NCI-H128 (cell line): ENCODE data around the gene VGF.

Experiments used
- DNase-seq: peaks from one replicate; lab custom pipeline; 2025; ENCODE audit not compliant: unreplicated experiment; lab: John Stamatoyannopoulos, UW

VGF gene

DNA sequence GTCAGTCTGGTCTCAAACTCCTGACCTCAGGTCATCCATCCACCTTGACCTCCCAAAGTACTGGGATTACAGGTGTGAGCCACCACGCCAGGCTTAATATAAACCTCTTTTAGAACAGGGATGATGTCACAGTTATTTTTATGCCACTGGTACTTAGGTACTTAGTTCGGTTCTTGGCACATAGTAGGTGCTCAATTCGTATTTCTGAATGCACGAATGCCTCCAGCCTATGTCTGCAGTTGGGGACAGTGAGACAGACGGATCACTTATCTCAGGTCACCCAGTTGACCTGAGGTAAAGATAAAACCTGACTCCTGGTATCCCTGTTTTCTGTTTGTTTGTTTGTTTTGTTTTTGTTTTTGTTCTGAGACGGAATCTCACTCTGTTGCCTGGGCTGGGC, 20.8 kb upstream of the VGF start:
- no peak for DNase-seq

DNA sequence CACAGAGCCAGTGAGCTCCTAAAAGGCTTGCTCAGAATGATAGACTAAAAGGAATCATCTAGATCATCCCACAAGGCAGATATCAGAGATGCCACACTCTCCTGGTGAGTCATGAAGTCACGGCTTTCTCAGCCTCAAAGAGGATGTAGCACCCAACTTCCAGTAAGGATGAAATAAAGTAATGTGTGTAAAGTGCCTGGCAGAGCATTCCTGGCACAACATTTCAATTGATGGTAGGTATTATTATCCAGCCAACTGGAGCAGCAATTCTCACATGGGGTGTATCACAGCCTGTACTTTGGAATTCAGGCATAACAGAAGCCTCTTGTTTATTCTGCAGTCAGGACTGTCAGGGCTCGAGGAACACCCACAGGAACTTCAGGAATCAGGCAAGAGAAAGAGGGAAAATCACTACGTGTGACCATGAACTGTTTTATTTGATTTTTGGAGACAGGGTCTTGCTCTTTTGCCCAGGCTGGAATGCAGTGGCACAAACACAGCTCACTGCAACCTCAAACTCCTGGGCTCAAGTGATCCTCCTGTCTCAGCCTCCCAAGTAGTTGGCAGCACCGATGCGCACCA, 20.0 kb upstream of the VGF start:
- no peak for DNase-seq

DNA sequence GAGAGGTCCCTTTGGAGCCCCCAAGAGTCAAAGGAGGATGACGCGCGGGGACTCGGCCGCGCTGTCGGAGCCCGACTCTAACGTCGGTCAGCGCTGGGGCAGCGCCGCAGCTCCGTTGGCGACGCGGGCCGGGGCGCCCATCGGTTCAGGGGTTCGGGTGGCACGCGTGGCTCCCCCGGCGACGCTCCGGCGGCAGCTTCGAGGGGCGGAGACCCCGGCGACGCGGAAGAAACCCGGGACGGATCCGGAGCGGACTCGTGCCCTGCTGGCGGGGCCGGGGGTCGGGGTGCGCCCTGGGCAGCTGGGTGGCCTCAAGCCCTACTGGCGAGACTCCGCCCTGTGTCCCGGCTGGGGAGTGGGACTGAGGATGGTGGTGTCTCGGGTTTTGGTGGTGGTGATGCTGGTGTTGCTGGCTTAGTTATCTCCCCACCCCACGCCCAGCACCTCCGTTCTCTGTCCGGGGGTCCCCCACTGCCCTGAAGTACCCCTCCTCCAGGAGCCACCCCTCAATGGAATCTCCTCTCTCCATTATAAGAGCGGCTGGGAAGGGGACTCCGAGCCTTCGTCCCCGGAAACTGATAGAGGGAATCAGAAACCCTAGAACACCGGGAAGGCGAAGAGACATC, 14.9 kb upstream of the VGF start, which contains the start of gene NAT16:
NAT16 (minus strand) TSS at position 164 of the 626 bp plus-strand sequence. CDS start 5,486 bp downstream, outside the sequence.
- no peak for DNase-seq

DNA sequence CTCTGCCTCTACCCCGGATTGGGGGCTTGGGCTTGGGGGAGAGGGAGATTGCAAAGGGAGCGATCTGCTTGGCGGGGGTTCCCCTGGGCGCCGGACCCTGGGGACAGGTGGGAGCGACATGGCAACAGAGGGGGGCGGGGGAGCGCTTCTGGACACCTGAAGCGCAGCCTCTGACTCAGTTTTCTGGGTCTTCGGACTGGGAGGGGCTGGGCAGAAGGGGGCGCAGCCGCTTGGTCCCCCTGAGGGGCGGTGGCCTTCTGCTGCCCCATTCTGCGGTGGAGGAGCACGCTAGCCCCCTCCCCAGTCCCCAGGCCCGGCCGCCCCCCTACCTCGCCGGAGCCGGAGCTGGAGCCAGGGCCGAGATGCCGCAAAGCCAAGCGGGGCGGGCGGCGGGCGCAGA, 14.3 kb upstream of the VGF start:
- no peak for DNase-seq

DNA sequence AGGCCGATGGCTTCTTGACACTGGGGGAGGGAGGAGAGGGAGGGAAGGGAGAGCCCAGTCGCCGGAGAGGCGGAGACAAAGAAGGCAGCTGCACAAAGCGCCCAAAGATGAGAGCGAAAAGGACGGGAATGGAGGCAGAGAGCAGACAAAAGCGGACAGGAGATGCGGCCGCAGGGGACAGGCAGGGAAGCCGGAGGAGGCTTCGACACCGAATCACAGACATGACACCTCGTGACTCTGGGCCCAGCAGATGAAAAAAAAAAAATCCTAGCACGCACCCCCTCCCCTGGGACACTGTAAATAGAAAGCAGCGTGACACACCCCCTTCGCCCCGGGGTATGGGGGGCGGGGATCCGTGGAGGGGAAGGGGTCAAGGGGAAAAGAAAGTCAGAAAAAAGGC, 13.7 kb upstream of the VGF start:
- DNase-seq = no peak

DNA sequence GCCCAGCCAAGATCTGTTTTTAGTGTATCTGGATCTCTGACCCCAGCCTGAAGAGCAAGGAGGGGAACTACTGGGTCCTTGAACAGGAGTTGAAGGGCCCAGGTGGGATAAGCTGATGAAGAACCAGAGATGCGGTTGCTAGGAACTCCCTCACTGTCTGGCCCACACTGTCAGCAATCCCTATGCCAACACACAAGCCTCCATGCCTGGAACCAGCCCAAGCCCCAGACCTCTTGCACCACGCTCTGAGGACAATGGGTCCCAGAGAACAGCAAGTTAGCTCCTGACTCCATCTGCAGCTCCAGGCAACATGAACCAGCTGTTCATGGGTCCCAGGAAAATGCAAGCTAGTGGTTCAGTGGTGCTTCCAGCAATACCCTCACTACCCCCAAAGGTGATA, 12.3 kb upstream of the VGF start:
- no peak for DNase-seq

DNA sequence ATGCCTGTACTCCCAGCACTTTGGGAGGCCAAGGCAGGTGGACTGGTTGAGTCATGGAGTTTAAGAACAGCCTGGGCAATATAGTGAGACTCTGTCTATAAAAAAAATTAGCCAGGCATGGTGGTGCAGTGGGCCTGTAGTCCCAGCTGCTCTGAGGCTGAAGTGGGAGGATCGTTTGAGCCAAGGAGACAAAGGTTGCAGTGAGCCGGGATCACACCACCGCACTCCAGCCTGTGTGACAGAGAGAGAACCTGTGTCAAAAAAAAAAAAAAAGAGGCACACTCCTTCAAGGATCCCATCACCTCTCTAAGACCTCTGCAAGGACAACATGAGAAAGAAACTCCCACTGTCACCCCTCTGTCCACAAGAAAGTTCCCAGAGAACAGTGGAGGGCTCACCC, 10.3 kb upstream of the VGF start:
- no peak for DNase-seq

DNA sequence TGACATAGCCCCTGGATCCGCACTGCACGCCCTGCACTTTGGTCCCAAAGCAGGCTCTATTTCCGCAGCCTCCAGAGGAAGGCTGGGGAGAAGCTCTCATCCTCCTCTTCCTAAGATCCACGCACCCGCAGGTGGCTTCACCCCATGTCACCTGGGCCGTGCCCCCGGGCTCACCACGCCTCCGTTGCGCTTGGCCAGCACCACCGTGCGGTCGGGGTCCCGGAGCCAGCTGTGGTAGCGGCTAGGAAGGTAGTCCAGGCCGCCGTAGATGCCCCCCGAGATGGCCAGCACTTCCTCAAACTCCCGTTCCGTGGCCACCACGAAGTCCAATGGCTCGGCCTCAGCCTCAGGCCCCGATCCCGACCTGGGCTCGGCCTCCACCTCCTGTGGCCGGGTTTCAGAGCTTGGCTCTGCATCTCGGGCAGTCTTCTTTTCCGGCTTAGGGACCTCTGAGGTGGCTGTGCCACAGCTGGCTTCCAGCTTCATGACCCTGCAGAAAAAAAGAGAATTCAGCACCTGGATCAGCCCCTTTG, 9.0 kb upstream of the VGF start:
- no peak for DNase-seq

DNA sequence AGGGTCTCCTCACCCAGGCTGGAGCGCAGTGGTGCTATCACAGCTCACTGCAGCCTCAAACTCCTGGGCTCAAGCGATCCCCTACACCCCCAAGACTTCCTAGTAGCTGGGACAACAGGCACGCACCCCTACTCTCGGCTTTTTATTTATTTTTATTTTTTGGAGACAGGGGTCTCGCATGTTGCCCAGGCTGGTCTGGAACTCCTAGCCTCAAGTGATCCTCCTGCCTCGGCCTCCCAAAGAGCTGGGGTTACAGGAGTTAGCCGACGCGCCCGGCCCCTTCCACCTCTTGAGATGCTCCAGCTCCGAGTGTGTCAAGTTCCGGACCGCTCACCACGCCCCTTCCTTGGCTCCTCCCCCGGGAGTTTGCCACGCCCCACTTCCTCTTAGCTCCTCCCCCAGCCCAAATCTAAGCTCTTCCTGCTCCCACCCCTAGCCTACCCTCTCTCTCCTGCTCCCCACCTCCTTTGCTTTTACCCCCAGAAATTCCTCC, 8.4 kb upstream of the VGF start:
- DNase-seq = no peak

DNA sequence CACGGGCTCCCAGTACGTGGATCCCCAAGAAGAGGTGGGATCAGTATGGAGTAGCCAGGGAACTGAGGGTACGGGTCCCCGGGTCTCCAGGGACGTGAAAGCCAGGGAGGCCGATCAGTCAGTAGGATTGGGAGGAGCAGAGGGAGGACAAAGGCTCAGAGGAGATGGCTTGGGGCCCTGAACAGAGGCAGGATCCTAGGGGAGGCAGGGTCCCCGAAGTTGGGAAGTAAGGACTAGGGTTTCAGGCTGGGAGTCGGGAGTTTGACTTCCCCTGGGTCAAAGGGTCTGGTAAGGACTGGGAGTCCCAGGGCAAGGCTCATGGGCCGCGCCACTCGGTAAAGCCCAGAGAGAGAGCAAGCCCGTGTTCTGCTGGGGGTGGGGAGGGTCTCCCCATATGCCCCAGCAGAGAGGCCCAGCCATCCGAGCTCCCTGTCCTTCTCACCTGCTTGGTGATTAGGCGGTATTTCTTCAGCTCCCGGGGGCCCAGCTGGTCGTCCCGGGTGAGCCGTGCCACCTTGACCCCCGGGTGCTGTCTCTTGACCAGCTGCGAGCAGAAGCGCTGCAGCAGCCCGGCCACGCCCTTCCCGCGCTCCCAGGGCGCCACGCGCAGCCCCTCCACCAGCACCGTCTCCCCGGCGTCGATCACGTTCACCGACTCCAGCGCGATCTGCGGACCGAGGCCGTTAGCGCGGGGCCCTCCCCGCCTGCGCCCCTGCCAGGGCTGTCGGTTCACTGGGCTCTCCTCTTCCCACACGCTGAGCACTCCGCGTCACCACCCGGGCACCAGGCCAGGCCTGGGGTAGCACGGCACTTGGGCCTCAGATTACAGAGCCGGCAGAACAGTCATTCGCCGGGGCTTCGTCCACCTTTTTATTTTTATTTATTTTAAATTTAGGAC, 7.7 kb upstream of the VGF start:
- peak; percentile 63 for DNase-seq

DNA sequence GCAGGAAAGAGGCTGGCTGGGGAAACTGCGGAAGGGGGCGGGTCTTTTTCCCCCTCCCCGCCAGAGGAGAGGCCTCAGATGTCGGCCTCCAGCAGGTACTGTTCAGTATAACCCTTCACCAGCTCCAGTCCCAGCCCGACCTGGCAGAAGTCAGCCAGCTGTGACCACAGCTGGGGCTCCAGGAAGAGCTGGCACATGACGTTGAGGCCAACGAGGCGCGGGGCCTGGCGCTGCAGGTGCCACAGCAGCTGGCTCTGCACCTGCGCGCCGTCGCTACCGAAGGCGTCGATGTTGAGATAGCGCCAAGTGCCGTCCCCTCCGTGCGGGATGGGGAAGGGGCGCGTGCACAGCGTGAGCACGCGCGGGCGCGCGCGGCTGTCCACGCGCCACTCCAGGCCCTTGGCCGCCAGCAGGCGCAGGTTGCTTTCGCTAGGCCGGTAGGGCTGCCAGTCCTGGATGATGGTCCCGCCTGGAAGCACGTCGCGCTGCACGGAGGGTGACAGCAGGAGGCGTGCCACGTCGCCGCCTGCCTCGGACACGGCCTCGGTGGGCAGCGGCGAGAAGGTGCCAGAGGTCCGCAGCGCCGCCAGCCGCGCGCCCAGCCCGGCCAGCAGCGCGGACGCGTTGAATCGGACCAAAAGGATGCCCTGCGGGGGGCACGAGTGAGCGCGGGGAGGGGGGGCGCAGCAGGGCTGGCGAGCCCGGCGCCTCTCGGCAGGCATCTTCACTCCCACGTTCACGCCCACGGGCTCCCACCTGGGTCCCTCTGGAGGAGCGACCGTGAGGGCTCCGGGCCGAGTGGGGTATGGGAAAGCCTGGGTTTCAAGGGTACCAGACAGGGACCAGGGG, 6.9 kb upstream of the VGF start:
- no peak for DNase-seq

DNA sequence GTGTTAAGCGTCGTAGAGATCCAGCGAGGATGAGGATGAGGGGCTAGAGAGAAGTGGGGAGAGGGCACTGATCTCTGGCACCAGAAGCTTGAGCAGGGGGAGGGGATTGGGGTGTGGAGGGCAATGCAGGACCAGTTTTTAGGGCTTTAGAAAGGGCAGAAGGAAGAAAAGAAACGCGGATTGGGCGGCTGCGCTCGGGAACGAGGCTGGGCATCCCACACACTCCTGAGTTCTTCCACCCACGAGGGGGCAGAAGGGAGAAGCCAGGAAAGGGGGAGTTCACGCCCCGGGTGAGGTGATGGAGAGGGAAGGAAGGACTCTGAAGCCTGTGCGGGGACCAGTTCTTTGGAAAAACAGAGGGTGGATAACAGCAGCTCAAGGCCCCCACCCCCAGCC, 6.1 kb upstream of the VGF start:
- DNase-seq = no peak

DNA sequence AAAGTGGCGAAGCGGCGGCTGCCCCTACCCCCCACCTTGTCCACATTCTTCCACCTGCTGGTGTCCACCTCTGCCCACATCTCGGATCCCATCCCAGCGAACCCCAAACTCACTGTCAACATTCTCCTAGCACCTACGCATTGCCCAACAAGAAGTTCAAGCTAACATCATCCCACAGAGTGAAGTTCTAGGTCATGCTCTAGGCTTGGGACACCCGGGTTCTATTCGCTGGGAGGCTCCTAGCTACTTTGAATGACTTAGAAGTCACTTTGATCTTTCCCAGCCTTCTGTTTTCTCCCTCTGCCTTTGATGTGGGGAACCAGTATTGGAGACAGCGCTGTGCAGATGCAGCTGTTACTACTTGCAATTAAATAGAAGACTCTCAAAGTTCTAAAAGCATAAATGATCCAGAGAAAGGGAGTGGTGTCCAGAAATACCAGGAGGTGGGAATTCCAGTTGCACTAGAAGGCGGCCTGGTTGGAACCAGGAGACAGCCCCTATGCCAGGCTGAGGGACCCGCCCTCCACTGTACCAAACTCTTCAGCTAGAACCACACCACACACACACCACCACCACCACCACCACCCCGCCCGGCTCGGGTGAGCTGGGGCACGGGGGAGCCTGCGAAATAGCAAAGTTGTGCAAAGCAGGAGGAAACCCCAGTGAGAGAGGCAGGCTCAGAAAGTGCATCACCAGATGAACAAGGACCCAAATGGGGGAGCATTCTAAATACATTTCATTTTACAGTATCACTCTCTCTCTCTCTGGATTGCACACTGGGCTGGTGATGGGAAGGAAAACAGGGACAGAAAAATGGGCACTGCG, 5.5 kb upstream of the VGF start:
- no peak for DNase-seq

DNA sequence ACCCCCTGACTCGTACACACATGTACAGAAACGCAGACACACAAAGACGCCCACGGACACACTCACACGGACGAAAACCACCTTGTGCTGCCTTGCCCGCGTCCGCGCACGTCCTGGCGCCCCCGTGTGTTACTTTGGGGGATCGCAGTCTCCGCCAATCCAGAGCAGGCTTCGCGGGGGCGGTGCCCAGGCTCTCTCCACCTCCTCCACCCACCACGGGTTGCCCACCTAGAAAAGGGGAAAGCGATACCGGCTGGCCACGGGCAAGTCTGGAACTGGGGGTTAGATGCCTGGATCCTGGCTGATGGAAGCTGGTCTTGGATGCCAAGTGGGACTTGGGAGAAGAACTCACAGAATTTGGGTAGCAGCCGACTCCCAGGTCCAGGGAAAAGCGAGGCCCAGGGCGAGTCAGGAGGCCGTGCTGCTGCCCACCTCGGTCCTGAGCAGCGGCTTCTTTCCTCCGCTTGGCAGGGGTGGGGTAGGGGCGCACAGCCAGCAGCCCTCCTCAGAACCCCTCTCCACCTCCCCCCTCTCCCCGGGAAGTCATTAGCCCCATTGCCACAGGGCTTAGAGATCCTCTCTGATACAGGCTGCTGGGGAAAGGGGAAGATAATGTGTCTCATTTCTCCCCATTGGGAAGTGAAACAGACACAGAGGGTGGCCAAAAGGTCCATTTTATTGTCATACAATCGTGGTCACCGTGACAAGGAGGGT, 4.6 kb upstream of the VGF start:
- no peak for DNase-seq

DNA sequence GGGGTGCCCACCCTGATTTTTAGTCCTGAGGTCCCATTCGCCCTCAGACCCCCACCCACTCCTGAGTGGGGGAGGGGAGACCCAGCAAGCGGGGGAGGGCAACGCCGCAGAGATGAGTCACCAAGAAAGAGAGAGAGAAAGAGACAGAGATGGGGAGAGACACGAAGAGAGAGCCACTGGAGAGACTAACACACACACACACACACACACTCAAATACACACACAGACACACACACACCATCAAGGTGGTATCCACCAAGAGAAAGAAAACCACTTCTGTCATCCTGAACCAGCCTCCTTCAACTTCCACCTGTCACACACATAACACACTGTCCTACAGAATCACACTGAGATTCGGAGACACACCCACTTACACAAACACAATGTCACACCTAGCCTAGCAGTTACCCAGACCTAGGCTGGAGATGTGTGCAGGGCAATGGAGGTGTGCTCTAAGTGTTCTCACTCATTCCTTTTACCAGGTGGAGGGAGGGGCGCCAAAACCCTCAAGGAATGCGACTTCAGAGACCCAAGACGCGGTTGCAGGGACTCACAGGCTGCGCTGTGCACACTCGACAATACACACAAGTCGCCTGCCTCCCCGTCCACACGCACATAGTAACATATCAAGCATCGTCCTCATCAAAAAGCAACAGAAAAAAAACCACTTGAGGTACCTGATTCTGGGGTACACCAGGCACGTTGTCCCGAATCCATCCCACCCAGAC, 3.9 kb upstream of the VGF start:
- no peak for DNase-seq

DNA sequence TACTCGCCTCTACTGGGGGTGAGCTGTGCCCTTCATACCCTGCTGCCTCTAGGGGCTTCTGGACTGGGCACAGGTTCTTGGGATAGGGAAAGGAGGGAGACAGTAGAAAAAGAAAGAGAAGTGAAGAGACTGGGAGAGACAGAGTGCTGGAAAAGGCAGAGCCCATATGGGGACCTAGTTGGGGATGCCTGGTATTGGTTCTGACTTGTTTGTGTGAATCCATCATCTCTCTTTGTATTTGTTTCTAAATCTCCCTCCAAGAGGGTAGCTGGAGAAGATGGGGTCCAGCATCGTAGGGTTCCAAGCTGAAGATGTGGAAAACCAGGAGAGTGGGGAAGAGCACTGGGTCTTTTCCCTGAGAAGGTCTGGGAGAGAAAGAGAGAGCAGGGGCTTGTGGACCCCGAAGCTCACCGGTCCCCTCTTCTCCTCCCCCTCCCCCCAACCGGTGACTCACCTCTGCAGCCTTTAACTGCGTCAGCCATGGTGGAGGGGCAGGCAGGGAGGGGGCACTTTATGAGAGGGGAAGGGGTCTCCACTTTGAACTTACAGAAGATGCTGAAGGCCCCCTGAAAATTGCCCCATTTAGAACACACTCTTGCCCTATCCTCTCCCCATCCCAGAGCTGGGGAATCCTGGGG, 3.2 kb upstream of the VGF start:
- DNase-seq = no peak

DNA sequence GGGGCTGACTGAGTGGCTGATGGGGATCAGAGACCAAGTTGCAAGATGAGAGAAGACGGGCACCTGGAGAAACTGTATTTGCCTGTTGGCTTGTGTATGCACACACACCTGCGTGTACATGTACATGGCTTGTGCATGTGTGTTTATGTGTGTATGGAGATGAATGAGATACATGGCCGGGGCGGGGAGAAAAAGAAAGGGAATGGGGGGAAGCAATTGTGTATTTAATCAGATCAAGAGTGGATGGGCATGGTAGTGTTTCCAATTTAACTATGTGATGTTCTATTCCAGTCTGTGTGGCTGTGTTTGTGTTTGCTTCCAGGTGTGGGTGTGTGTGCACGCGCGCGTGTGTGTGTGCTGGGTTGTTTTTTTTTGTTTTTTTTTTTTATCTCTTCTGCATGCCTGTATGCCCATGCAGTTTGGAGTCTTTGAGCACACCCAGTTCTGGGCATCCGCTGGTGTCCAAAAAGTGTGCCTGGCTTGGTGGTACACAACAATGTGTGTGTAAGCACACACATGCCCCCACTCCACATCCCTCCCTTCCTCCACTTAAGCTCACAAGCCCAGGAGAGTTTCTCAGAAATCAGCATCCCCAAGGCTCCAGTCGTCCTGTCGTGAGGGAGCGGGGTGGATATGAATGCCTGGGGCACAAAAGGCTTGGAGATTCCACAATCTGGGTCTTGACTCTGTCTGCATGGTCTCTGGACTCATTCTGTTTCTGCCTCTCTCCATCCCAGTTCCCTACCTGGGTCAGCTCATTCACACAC, 2.5 kb upstream of the VGF start:
- DNase-seq = no peak
